ENCODE data around the gene SLC34A1. TPM values are rescaled to one million over a fixed set of nuclear protein-coding genes. Genes with fewer than 3 reads are reported as not detected.

SLC34A1 gene
- total and polyA plus RNA-seq, 2 of the 4 experiments (the other 2 are of a cell fraction): not detected

GRCh38 chr5:177357146-177357458 is 27.1 kb upstream of the SLC34A1 start:
- no peak overlapping the region for H2BK15ac ChIP-seq (ENCODE audit: low read depth, low read length)
- ChIA-PET POLR2A (ENCODE audit: unreplicated experiment) (no interaction called here), CTCF (interaction anchor here (1.6 kb wide), 1 partner anchor 12 kb away, joined by 4 read pairs; no protein-coding TSS in a partner anchor)
- H3K4me2 ChIP-seq (ENCODE audit: low read depth, low read length): no peak overlapping the region
- no peak overlapping the region for H2BK20ac ChIP-seq (ENCODE audit: low read depth, low read length)
- H3K18ac ChIP-seq (ENCODE audit: low read depth, low read length): no peak overlapping the region
- no peaks in the 10 kb centered on the region for H3K4me1 ChIP-seq (ENCODE audit: control insufficient read depth, insufficient read depth, low read length)
- H3K9ac ChIP-seq (ENCODE audit: low read depth, low read length): no peak overlapping the region
- H2AFZ ChIP-seq (replicated peaks; ENCODE audit: low read length, poor library complexity): no peak overlapping the region
- no peaks in the 10 kb centered on the region for H3K79me1 ChIP-seq (ENCODE audit: low read depth in 1 of 2, low read length in 2 of 2)
- in situ Hi-C loops (cut with MboI; ENCODE audit: low sequenced_read_pairs): no loop called here
- peaks cover 25% of the 10 kb centered on the region for H3K27me3 ChIP-seq (ENCODE audit: control insufficient read depth, insufficient read depth, low read length)
- no peak overlapping the region for H3K27ac ChIP-seq (ENCODE audit: insufficient read depth, low read length)
- dilution Hi-C loops (cut with HindIII; ENCODE audit: low sequenced_read_pairs, unreplicated experiment): no loop called here
- H3K14ac ChIP-seq (replicated peaks; ENCODE audit: low read depth, low read length): no peak overlapping the region
- TF ChIP-seq, protein P1, sequence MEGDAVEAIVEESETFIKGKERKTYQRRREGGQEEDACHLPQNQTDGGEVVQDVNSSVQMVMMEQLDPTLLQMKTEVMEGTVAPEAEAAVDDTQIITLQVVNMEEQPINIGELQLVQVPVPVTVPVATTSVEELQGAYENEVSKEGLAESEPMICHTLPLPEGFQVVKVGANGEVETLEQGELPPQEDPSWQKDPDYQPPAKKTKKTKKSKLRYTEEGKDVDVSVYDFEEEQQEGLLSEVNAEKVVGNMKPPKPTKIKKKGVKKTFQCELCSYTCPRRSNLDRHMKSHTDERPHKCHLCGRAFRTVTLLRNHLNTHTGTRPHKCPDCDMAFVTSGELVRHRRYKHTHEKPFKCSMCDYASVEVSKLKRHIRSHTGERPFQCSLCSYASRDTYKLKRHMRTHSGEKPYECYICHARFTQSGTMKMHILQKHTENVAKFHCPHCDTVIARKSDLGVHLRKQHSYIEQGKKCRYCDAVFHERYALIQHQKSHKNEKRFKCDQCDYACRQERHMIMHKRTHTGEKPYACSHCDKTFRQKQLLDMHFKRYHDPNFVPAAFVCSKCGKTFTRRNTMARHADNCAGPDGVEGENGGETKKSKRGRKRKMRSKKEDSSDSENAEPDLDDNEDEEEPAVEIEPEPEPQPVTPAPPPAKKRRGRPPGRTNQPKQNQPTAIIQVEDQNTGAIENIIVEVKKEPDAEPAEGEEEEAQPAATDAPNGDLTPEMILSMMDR (conservative IDR thresholded peaks at IDR 0.05; ENCODE audit: low read depth, low read length): no peak
- TF ChIP-seq USF2 (IDR thresholded peaks at IDR 0.05; ENCODE audit: low read depth, low read length) (no peak), RAD21 (IDR thresholded peaks at IDR 0.05; ENCODE audit: low read length) (no peak), BHLHE40 (IDR thresholded peaks at IDR 0.05; ENCODE audit: low read depth, low read length) (no peak), ELK1 (IDR thresholded peaks at IDR 0.05; ENCODE audit: borderline replicate concordance, low read depth, low read length) (no peak), MAFK (IDR thresholded peaks at IDR 0.05; ENCODE audit: low read depth, low read length) (no peak), POLR2A (IDR thresholded peaks at IDR 0.05; ENCODE audit: low read depth, low read length) (no peak), CHD1 (IDR thresholded peaks at IDR 0.05; ENCODE audit: low read depth, low read length) (no peak), NFE2L2 (IDR thresholded peaks at IDR 0.05; ENCODE audit: low read depth, low read length) (no peak), CEBPB (IDR thresholded peaks at IDR 0.05; ENCODE audit: low read depth, low read length) (no peak), MAZ (IDR thresholded peaks at IDR 0.05; ENCODE audit: borderline replicate concordance, low read depth, low read length) (no peak)
- no peak overlapping the region for H4K91ac ChIP-seq (ENCODE audit: insufficient read depth, low read depth, low read length)
- ATAC-seq (ENCODE audit: low read depth) (no peak), DNase-seq (no peak)
- no peak overlapping the region for H3K23ac ChIP-seq (ENCODE audit: low read depth, low read length)
- H4K5ac ChIP-seq (ENCODE audit: low read depth, low read length): no peak overlapping the region
- no TSS peak for BruUV-seq (replicated peaks)
- no peaks in the 10 kb centered on the region for H3K36me3 ChIP-seq (ENCODE audit: control insufficient read depth, insufficient read depth, low read length)
- intact Hi-C loops (cut with micrococcal nuclease): no loop called here
- no peak overlapping the region for H3K4me3 ChIP-seq (ENCODE audit: insufficient read depth, low read depth, low read length)
- peaks cover 2% of the 10 kb centered on the region; the same call in 1 of the 2 replicates for H3K9me3 ChIP-seq (ENCODE audit: control insufficient read depth, insufficient read depth, low read length)
- H4K8ac ChIP-seq (ENCODE audit: low read depth in 2 of 2, low read length in 2 of 2): no peak overlapping the region
- H2AK5ac ChIP-seq (ENCODE audit: low read depth, low read length): no peak overlapping the region
- H3K56ac ChIP-seq (ENCODE audit: extremely low read depth, insufficient read depth, low read length): no peak overlapping the region
- no peak overlapping the region for H2BK5ac ChIP-seq (ENCODE audit: low read depth, low read length, poor library complexity, severe bottlenecking)
- WGBS, 2 experiments (ENCODE audit: extremely low coverage in 2 of 2, insufficient read length in 1 of 2): 93% methylated on average over 2 of the region's 5 CpGs; no CpG with 5 or more reads in 1 of the 2 experiments
- H2AK9ac ChIP-seq (replicated peaks; ENCODE audit: low read depth, low read length, poor library complexity): no peak overlapping the region
- peaks cover 1% of the 10 kb centered on the region; the same call in 1 of the 2 replicates for H3K9me1 ChIP-seq (ENCODE audit: insufficient read depth, low read length)
- no peak overlapping the region for H2BK120ac ChIP-seq (ENCODE audit: low read depth, low read length)
- no peak overlapping the region for H3K4ac ChIP-seq (ENCODE audit: low read depth, low read length)
- H4K20me1 ChIP-seq (ENCODE audit: insufficient read depth, low read length): no peaks in the 10 kb centered on the region

Measured in IMR-90 (cell line).